Spleen (tissue), 11 donors: ENCODE data around the gene XPNPEP2. TPM values are rescaled to one million over a fixed set of nuclear protein-coding genes. Genes with fewer than 3 reads are reported as not detected.

ENCODE experiments used
- DNase-seq: peaks from one replicate; pipeline ENCODE4 v3.0.0-alpha.2; 2020
- H3K27ac ChIP-seq, 8 donors: fragments of 200-600 bp; sonication (generic) in 7 of 8; 1 replicate in 4 of 8; 2 replicates in 4 of 8; pipeline versions ENCODE4 v1.5.0 to v1.8.0; 2016 to 2021; ENCODE audit warnings: inconsistent platforms in 4 of 8, mild to moderate bottlenecking in 4 of 8, moderate library complexity in 1 of 8
- H3K27me3 ChIP-seq, 7 donors: fragments of 200-600 bp; sonication (generic) in 6 of 7; replicated peaks in 1 of 7; 1 replicate in 4 of 7; 2 replicates in 3 of 7; pipeline versions ENCODE4 v1.5.0 to v1.8.0; 2016 to 2021; ENCODE audit warnings: inconsistent platforms in 3 of 7, mild to moderate bottlenecking in 1 of 7
- H3K36me3 ChIP-seq, 6 donors: fragments of 200-600 bp; sonication (generic) in 5 of 6; 1 replicate in 4 of 6; 2 replicates in 2 of 6; pipeline versions ENCODE4 v1.5.0 to v1.8.0; 2016 to 2021; ENCODE audit warnings: inconsistent platforms in 2 of 6
- H3K4me1 ChIP-seq, 6 donors: fragments of 200-600 bp; sonication (generic) in 5 of 6; 1 replicate in 3 of 6; 2 replicates in 3 of 6; pipeline versions ENCODE4 v1.5.0 to v1.8.0; 2016 to 2021; ENCODE audit warnings: inconsistent platforms in 3 of 6
- H3K4me3 ChIP-seq, 8 donors: fragments of 200-600 bp; sonication (generic) in 7 of 8; 1 replicate in 4 of 8; 2 replicates in 4 of 8; pipeline versions ENCODE4 v1.5.0 to v1.8.0; 2016 to 2021; ENCODE audit warnings: inconsistent platforms in 4 of 8, mild to moderate bottlenecking in 4 of 8, moderate library complexity in 2 of 8
- H3K9me3 ChIP-seq, 8 donors: fragments of 200-600 bp; sonication (generic) in 7 of 8; 1 replicate in 4 of 8; 2 replicates in 4 of 8; pipeline versions ENCODE4 v1.5.0 to v1.8.0; 2016 to 2021; ENCODE audit warnings: inconsistent platforms in 4 of 8
- CTCF ChIP-seq, 11 experiments: fragments of 200-600 bp in 7 of 11; fragments of 450-650 bp in 4 of 11; sonication (generic) in 4 of 11; IDR thresholded peaks in 8 of 11; conservative IDR thresholded peaks in 3 of 11; 1 replicate in 7 of 11; 2 replicates in 4 of 11; pipeline versions ENCODE4 v1.4.0 to v1.8.0; 2016 to 2021; ENCODE audit warnings: antibody characterized with exemption in 11 of 11, inconsistent platforms in 4 of 11, mild to moderate bottlenecking in 1 of 11
- POLR2A ChIP-seq, 3 donors: fragments of 450-650 bp; IDR thresholded peaks; one replicate each; pipeline ENCODE4 v1.5.1; 2017; ENCODE audit warnings: antibody characterized with exemption in 3 of 3, mild to moderate bottlenecking in 1 of 3
- POLR2AphosphoS5 ChIP-seq, 3 donors: sonication (generic); formaldehyde crosslinking; IDR thresholded peaks; one replicate each; pipeline ENCODE4 v1.5.1; 2017; ENCODE audit warnings: antibody characterized with exemption in 3 of 3
- WGBS, 5 donors: extraction: QIAGEN DNeasy Blood & Tissue Kit in 3 of 5; methylation state at CpG; one replicate each; pipeline versions ENCODE4 v1.1.5 to v1.1.7; 2013 to 2018; 5-methylcytosine and 5-hydroxymethylcytosine counted together
- intact Hi-C: fragments of 100-400 bp; cut with DNase I; formaldehyde crosslinking; loops from one replicate; pipeline ENCODE4 v1.15.0; 2023; ENCODE audit warnings: low total_unique reads
- polyA plus RNA-seq, 3 donors: library from polyadenylated mRNA; stranded (reverse); fragments of 200-250 nt; gene quantifications; one replicate each; pipeline ENCODE4 v1.2.1, GENCODE V29; 2013
- total RNA-seq, 7 donors: library from RNA; depleted of rRNA in 3 of 7; stranded (reverse); fragments of >200 nt in 3 of 7; fragmentation: NEBNext Ultra II Directional in 4 of 7; extraction: Animal tissue kit (Norgen Biotek cat#: 25700) in 4 of 7; gene quantifications; one replicate each; pipeline versions ENCODE4 v1.1.0 to v1.2.1, GENCODE V29; 2016 to 2021
- donor health status: healthy with polysubstance abuse.
- donor health status: DM: no; HTN: no; CAD: no; lungs with moderate emphysema.
- donor health status: DM: no; HTN: no; CAD: no.
- donor health status: Bipolar disorder and iron deficiency.
- donor health status: healthy.
- donor health status: DM: no; HTN: no; CAD: no.
- donor health status: DM: yes; HTN: yes; CAD: no.

The XPNPEP2 gene
- total and polyA plus RNA-seq, 10 donors = 0.09 to 0.74 (median 0.21) TPM

- H3K27ac ChIP-seq = no peak overlapping the region
- 56 to 80% (median 68%) methylated on average over 4 to 5 of the region's 5 CpGs; no CpG with 5 or more reads in 1 of the 5 donors for WGBS, 5 donors
- no peak overlapping the region for H3K4me3 ChIP-seq
- TF ChIP-seq POLR2AphosphoS5 (IDR thresholded peaks at IDR 0.05) (no peak), CTCF (IDR thresholded peaks at IDR 0.05 in 8 of 11, conservative IDR thresholded peaks at IDR 0.05 in 3 of 11) (no peak), POLR2A (IDR thresholded peaks at IDR 0.05) (no peak)
- H3K27me3 ChIP-seq = no peaks in the 10 kb centered on the region
- no peaks in the 10 kb centered on the region for H3K36me3 ChIP-seq
- no peaks in the 10 kb centered on the region for H3K9me3 ChIP-seq
- DNase-seq = no peak
- H3K4me1 ChIP-seq = peaks cover 0 to 7% (median 0%) of the 10 kb centered on the region in 6 donors
- intact Hi-C loops = no loop called here
These were observed 20.1 kb upstream of the XPNPEP2 start for GRCh38 chrX:129718676-129719075.

GRCh38 chrX:129719268-129719667, 19.5 kb upstream of the XPNPEP2 start:
- no peak for DNase-seq

GRCh38 chrX:129719931-129720530, 18.7 kb upstream of the XPNPEP2 start:
- no peaks in the 10 kb centered on the region for H3K9me3 ChIP-seq
- intact Hi-C loops = loop anchor here (10.0 kb wide), 1 partner anchor 85 kb away; no protein-coding TSS in a partner anchor
- H3K36me3 ChIP-seq = no peaks in the 10 kb centered on the region
- DNase-seq = no peak
- no peaks in the 10 kb centered on the region for H3K27me3 ChIP-seq
- H3K4me1 ChIP-seq = peaks cover 0 to 7% (median 0%) of the 10 kb centered on the region in 6 donors
- no peak overlapping the region for H3K27ac ChIP-seq
- WGBS, 5 donors = 49 to 79% (median 60%) methylated on average over 8 to 11 of the region's 11 CpGs
- no peak for TF ChIP-seq CTCF (IDR thresholded peaks at IDR 0.05 in 8 of 11, conservative IDR thresholded peaks at IDR 0.05 in 3 of 11)
- no peak for TF ChIP-seq POLR2A (IDR thresholded peaks at IDR 0.05)
- no peak for TF ChIP-seq POLR2AphosphoS5 (IDR thresholded peaks at IDR 0.05)
- H3K4me3 ChIP-seq = no peak overlapping the region

More at GRCh38 chrX:129719268-129719667, 19.5 kb upstream of the XPNPEP2 start:
- TF ChIP-seq POLR2AphosphoS5 (IDR thresholded peaks at IDR 0.05) = no peak
- TF ChIP-seq CTCF (IDR thresholded peaks at IDR 0.05 in 8 of 11, conservative IDR thresholded peaks at IDR 0.05 in 3 of 11) = no peak
- no peak for TF ChIP-seq POLR2A (IDR thresholded peaks at IDR 0.05)
- no peaks in the 10 kb centered on the region for H3K9me3 ChIP-seq
- H3K27ac ChIP-seq = no peak overlapping the region
- no peaks in the 10 kb centered on the region for H3K36me3 ChIP-seq
- no peak overlapping the region for H3K4me3 ChIP-seq
- peaks cover 0 to 7% (median 0%) of the 10 kb centered on the region in 6 donors for H3K4me1 ChIP-seq
- 68 to 100% (median 95%) methylated on average over 2 of the region's 2 CpGs for WGBS, 5 donors
- intact Hi-C loops = no loop called here
- H3K27me3 ChIP-seq = no peaks in the 10 kb centered on the region

GRCh38 chrX:129720741-129721140, 18.0 kb upstream of the XPNPEP2 start:
- intact Hi-C loops = loop anchor here (10.0 kb wide), 1 partner anchor 86 kb away; no protein-coding TSS in a partner anchor
- DNase-seq = no peak
- Histone ChIP-seq H3K9me3 (no peaks in the 10 kb centered on the region), H3K27ac (no peak overlapping the region), H3K27me3 (no peaks in the 10 kb centered on the region), H3K36me3 (no peaks in the 10 kb centered on the region), H3K4me1 (peaks cover 0 to 7% (median 0%) of the 10 kb centered on the region in 6 donors), H3K4me3 (no peak overlapping the region)
- 94 to 100% (median 97%) methylated on average over 3 to 6 of the region's 6 CpGs for WGBS, 5 donors
- TF ChIP-seq POLR2A (IDR thresholded peaks at IDR 0.05) (no peak), CTCF (IDR thresholded peaks at IDR 0.05 in 8 of 11, conservative IDR thresholded peaks at IDR 0.05 in 3 of 11) (no peak), POLR2AphosphoS5 (IDR thresholded peaks at IDR 0.05) (no peak)
